MM.1S (cell line): ENCODE measurements around the gene CCR5AS.

Experiments
- EZH2phosphoT487 ChIP-seq: fragments of 300-600 bp; sonication (generic); IDR thresholded peaks from 2 replicates; pipeline ENCODE4 v1.6.1; 2018; ENCODE audit warnings: antibody characterized with exemption, low read length
- TF ChIP-seq, protein P1 (sequence below): fragments of 300-600 bp; sonication (generic); IDR thresholded peaks from 2 replicates; pipeline ENCODE4 v1.5.1; 2016; ENCODE audit warnings: antibody characterized with exemption, low read length, mixed read lengths

DNA sequence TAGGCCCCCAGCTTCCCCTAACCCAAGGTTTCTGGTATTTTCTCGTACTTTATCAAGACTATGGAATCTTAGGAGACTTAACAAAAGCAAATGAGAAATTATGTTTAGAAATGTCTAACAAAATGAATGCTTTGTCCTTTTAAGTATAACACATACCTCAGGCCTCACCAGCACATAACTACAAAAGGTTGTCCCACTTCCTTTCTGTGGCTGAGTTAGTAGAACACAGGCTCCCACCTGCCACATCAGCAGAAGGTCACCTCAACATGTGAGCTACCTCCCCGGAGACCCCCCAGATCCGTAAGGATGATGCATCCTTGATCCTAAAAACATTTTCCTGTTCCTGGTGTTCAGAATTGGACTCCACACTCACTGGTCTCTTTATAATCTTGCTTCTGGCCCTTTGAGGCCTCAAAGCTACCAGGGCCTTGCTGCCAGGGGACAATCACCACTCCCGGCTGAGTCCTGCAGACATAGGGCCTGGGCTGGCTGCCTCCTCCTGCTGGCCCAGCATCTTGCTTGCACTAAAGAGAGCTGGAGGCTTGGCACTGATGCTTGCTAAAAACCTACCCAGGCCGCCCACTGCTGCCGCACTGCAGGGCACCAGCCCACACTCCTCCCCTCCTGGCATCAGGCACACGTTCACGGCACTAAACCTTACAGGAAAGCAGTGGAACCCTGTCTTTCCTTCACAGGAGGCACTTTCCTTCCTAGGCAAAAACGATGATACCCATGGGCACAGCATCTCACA lies 3.0 kb upstream of the CCR5AS start:
- TF ChIP-seq, protein P1, sequence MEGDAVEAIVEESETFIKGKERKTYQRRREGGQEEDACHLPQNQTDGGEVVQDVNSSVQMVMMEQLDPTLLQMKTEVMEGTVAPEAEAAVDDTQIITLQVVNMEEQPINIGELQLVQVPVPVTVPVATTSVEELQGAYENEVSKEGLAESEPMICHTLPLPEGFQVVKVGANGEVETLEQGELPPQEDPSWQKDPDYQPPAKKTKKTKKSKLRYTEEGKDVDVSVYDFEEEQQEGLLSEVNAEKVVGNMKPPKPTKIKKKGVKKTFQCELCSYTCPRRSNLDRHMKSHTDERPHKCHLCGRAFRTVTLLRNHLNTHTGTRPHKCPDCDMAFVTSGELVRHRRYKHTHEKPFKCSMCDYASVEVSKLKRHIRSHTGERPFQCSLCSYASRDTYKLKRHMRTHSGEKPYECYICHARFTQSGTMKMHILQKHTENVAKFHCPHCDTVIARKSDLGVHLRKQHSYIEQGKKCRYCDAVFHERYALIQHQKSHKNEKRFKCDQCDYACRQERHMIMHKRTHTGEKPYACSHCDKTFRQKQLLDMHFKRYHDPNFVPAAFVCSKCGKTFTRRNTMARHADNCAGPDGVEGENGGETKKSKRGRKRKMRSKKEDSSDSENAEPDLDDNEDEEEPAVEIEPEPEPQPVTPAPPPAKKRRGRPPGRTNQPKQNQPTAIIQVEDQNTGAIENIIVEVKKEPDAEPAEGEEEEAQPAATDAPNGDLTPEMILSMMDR: no peak
- no peak for TF ChIP-seq EZH2phosphoT487
